Omental fat pad (tissue), 4 donors: ENCODE measurements around the gene TXNDC11. TPM values are rescaled to one million over a fixed set of nuclear protein-coding genes. Genes with fewer than 3 reads are reported as not detected.

Source experiments
- small RNA-seq: library from RNA; depleted of rRNA; stranded (forward); fragments of <200 nt; gene quantifications from one replicate; pipeline ENCODE3, GENCODE V24; 2016
- total RNA-seq, 4 donors: library from RNA; depleted of rRNA; stranded (reverse); fragments of >200 nt; gene quantifications; one replicate each; pipeline ENCODE4 v1.1.0, GENCODE V29; 2016

TXNDC11 gene
- total RNA-seq, 4 donors from 2014 or later = 40.2 to 53.0 (median 49.1) TPM

Small RNAs within 50 kb of the gene (small RNA-seq; reads per million reads assigned to genes)
- gene RF00017 = not detected

Other genes starting within 250 kb of the TXNDC11 start
- gene LITAF, start 155.9 kb downstream of the TXNDC11 start, total RNA-seq = 100 to 1,000 TPM in 2 of 4 donors, 10 to 100 TPM in 2; 69.8 to 196 (median 103) TPM
- gene SNN, start 74.4 kb downstream of the TXNDC11 start, total RNA-seq = 10 to 100 TPM; 25.9 to 52.2 (median 41.9) TPM
- 10 to 100 TPM; 38.0 to 74.7 (median 53.6) TPM for gene ZC3H7A, start 54.4 kb upstream of the TXNDC11 start, total RNA-seq
- gene RSL1D1, start 108.7 kb upstream of the TXNDC11 start, total RNA-seq = 100 to 1,000 TPM; 138 to 269 (median 188) TPM
- gene GSPT1, start 173.1 kb upstream of the TXNDC11 start, total RNA-seq = 100 to 1,000 TPM in 1 of 4 donors, 10 to 100 TPM in 3; 61.8 to 178 (median 90.0) TPM
- gene NPIPB2, start 199.2 kb upstream of the TXNDC11 start, total RNA-seq = 10 to 100 TPM in 1 of 4 donors, 1 to 10 TPM in 3; 5.5 to 11.5 (median 8.2) TPM
- 1 to 10 TPM in 1 of 4 donors, not detected in 3; 1.2 TPM for gene TNFRSF17, start 222.4 kb upstream of the TXNDC11 start, total RNA-seq
- 10 to 100 TPM; 22.6 to 41.1 (median 30.2) TPM for gene SNX29, start 233.9 kb upstream of the TXNDC11 start, total RNA-seq